SJSA1 (cell line): ENCODE data around the gene TMEM250. TPM values are rescaled to one million over a fixed set of nuclear protein-coding genes. Genes with fewer than 3 reads are reported as not detected.
"Not testable (repeated sequence)": the region's sequence is repeated elsewhere in the genome, so short reads cannot be mapped to it uniquely, and the experiment has no call there.

Experiments used
- DNase-seq, 2 experiments: peaks; one replicate each; pipeline ENCODE4 v3.0.0-alpha.2; 2015 to 2020; ENCODE audit warnings: low spot score in 2 of 2, low read depth in 1 of 2
- H3K27ac ChIP-seq: fragments of 250-450 bp; sonication (Bioruptor Pico); 2 replicates; pipeline ENCODE4 v1.5.1; 2020; ENCODE audit warnings: mild to moderate bottlenecking, moderate library complexity
- H3K27me3 ChIP-seq: fragments of 250-450 bp; sonication (Bioruptor Pico); replicated peaks from 2 replicates; pipeline ENCODE4 v1.5.1; 2020; ENCODE audit warnings: mild to moderate bottlenecking, moderate library complexity
- H3K36me3 ChIP-seq: fragments of 250-450 bp; sonication (Bioruptor Pico); 2 replicates; pipeline ENCODE4 v1.5.1; 2020; ENCODE audit warnings: mild to moderate bottlenecking
- H3K4me1 ChIP-seq: fragments of 250-450 bp; sonication (Bioruptor Pico); replicated peaks from 2 replicates; pipeline ENCODE4 v1.6.1; 2021; ENCODE audit warnings: mild to moderate bottlenecking
- H3K4me3 ChIP-seq: fragments of 250-450 bp; sonication (Bioruptor Pico); 2 replicates; pipeline ENCODE4 v1.5.1; 2020; ENCODE audit warnings: mild to moderate bottlenecking
- H3K9me3 ChIP-seq: fragments of 250-450 bp; sonication (Bioruptor Pico); replicated peaks from 2 replicates; pipeline ENCODE4 v1.5.1; 2020; ENCODE audit warnings: mild to moderate bottlenecking
- total RNA-seq: library from RNA; depleted of rRNA; stranded (reverse); fragments of >200 nt; shearing (Covaris generic); gene quantifications from 2 replicates; pipeline ENCODE4 v1.2.3, GENCODE V29; 2014

TMEM250 gene
- total RNA-seq, 1 experiment from 2014 or later: 27.8 TPM

GRCh38 chr9:136151848-136152542 is 33.3 kb upstream of the TMEM250 start:
- no peaks in the 10 kb centered on the region for H3K36me3 ChIP-seq
- no peak for DNase-seq
- no peak overlapping the region for H3K27ac ChIP-seq
- no peak overlapping the region for H3K4me3 ChIP-seq
- H3K9me3 ChIP-seq: no peaks in the 10 kb centered on the region
- peaks cover 35% of the 10 kb centered on the region for H3K27me3 ChIP-seq
- H3K4me1 ChIP-seq: no peaks in the 10 kb centered on the region

DNA sequence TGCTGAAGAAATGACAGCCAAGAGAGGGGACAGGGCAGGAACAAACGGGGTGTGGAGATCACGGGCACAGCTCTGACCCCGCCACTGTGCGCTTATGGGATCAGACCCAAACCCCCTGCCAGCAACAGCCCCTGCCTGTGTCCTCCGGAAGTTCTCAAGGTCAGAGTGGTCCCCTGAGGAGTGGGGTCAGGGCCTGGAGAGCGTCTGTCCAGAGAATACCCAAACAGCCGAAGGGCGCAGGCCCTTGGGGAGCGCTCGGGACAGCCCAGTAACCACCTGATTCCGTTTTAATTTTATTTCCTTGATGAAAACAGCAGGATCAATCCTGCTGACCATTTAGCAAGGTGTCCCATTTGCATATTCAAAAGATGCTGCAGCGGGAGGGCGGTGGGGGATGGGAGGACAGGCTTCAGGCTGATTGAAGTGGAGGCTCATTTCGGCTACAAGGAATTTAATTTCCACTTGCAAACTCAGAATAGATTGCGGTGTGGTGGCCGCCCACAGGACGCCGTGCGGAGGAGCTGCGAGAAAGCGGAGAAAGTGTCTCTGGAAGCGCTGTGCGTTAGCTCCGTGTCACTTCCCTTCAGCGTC is 32.6 kb upstream of the TMEM250 start:
- H3K4me3 ChIP-seq: no peak overlapping the region
- no peaks in the 10 kb centered on the region for H3K36me3 ChIP-seq
- no peaks in the 10 kb centered on the region for H3K4me1 ChIP-seq
- no peak for DNase-seq
- H3K27me3 ChIP-seq: peaks cover 34% of the 10 kb centered on the region
- no peaks in the 10 kb centered on the region for H3K9me3 ChIP-seq
- H3K27ac ChIP-seq: no peak overlapping the region

- not testable (repeated sequence) for DNase-seq, H3K9me3 ChIP-seq, H3K36me3 ChIP-seq, H3K4me3 ChIP-seq, H3K27ac ChIP-seq, H3K4me1 ChIP-seq
- peaks cover 31% of the 10 kb centered on the region for H3K27me3 ChIP-seq
These were observed 32.1 kb upstream of the TMEM250 start for GRCh38 chr9:136150664-136151213.

GRCh38 chr9:136149853-136150252 is 31.2 kb upstream of the TMEM250 start:
- no peaks in the 10 kb centered on the region for H3K9me3 ChIP-seq
- no peak for DNase-seq
- H3K27ac ChIP-seq: no peak overlapping the region
- H3K4me1 ChIP-seq: no peaks in the 10 kb centered on the region
- H3K4me3 ChIP-seq: no peak overlapping the region
- no peaks in the 10 kb centered on the region for H3K36me3 ChIP-seq
- peaks cover 28% of the 10 kb centered on the region for H3K27me3 ChIP-seq

GRCh38 chr9:136149337-136149736 is 30.7 kb upstream of the TMEM250 start:
- no peak for DNase-seq
- no peak overlapping the region for H3K4me3 ChIP-seq
- no peaks in the 10 kb centered on the region for H3K4me1 ChIP-seq
- H3K9me3 ChIP-seq: no peaks in the 10 kb centered on the region
- H3K36me3 ChIP-seq: no peaks in the 10 kb centered on the region
- H3K27me3 ChIP-seq: peaks cover 26% of the 10 kb centered on the region
- no peak overlapping the region for H3K27ac ChIP-seq

GRCh38 chr9:136148766-136149165 is 30.1 kb upstream of the TMEM250 start:
- H3K36me3 ChIP-seq: no peaks in the 10 kb centered on the region

DNA sequence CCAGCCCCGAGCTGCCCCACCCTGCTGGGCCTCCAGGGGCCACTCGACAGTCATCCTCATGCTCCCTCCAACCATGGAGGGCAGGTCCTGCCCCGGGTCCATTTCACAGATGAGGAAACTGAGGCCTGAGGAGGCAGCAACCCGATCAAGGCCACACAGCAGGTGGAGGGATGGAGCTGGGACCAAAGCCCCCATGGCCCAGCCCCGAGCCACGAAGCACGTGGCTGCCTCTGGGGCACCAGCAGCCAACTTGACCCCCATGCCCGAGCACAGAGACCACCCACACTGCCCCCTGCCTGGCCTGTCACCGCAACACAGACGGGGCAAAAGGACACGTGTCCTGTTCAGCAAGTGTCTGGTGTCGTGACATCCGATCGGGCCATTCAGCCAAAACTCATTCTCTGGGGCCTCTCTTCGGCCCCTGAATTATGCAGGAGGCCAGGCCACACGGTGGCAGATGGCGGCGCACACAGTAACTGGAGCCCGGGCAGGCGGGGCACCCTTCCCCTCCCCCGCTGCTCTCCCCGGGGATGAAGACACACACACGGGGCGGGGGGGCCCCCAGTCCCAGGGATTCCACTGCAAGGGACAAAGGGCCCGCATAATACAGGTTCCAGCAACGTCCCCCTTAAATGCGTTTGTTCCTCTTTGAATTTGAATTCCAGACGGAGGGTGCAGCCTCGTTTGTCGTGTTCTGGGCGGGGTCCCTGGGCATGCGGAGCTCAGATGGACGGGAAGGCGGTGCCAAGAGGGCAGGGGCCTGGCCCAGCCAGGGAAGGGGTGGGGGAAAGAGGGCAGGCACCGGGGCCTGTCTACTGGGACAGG is 29.4 kb upstream of the TMEM250 start:
- Histone ChIP-seq H3K27ac (no peak overlapping the region), H3K36me3 (no peaks in the 10 kb centered on the region), H3K4me1 (no peaks in the 10 kb centered on the region), H3K27me3 (peaks cover 31% of the 10 kb centered on the region), H3K9me3 (no peaks in the 10 kb centered on the region), H3K4me3 (no peak overlapping the region)
- no peak for DNase-seq

More at GRCh38 chr9:136148766-136149165, 30.1 kb upstream of the TMEM250 start:
- DNase-seq: no peak
- Histone ChIP-seq H3K4me1 (no peaks in the 10 kb centered on the region), H3K27ac (no peak overlapping the region), H3K27me3 (peaks cover 27% of the 10 kb centered on the region), H3K4me3 (no peak overlapping the region), H3K9me3 (no peaks in the 10 kb centered on the region)

DNA sequence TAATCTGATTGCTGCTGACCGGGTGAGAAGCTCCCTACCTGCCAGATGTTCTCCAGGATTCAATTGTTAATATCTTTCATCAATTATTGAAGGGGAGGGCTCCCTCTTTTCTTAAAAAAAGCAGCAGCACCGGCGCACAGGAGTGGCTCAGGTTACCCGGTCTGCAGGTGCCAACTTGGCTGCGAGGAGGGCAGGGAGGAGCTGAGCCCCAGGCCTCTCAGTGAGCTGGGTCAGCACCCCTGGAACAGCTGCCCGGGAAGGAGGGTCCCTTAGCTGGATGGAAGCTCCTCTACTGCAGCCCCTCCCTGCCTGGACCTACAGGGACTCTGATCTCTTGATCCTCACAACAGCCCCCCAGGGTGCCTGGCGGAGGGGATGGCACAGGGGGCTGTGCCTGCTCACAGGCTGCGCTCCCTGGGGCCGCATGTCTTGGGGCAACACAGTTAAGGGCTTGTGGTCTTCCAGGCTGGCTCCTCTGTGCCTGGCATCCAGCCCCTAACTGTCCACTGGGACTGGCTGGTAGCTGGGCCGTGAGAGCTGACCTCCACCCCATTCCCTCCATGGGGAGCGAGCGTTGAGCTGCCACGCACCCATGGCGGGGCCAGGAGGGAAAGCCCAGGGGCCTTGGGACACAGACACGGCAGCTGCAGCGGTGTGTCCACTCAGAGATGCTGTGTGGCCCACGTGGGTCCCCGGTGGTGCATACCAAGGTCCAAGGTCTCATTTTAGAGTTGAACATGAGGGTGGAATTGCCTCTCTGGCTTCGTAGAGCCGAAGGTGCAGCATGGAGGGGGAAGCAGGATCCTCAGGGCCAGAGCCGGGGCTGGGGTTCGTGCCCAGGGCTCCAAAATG is 28.6 kb upstream of the TMEM250 start:
- H3K36me3 ChIP-seq: no peaks in the 10 kb centered on the region
- H3K9me3 ChIP-seq: no peaks in the 10 kb centered on the region
- no peak overlapping the region for H3K27ac ChIP-seq
- peaks cover 31% of the 10 kb centered on the region for H3K27me3 ChIP-seq
- no peaks in the 10 kb centered on the region for H3K4me1 ChIP-seq
- H3K4me3 ChIP-seq: no peak overlapping the region
- DNase-seq: no peak

GRCh38 chr9:136146126-136147037 is 27.7 kb upstream of the TMEM250 start:
- H3K27ac ChIP-seq: no peak overlapping the region
- H3K27me3 ChIP-seq: peaks cover 31% of the 10 kb centered on the region
- DNase-seq: no peak
- H3K4me1 ChIP-seq: no peaks in the 10 kb centered on the region
- H3K4me3 ChIP-seq: no peak overlapping the region
- H3K9me3 ChIP-seq: no peaks in the 10 kb centered on the region
- no peaks in the 10 kb centered on the region for H3K36me3 ChIP-seq

GRCh38 chr9:136145580-136145979 is 26.9 kb upstream of the TMEM250 start:
- no peak overlapping the region for H3K4me3 ChIP-seq
- H3K27me3 ChIP-seq: peaks cover 33% of the 10 kb centered on the region
- no peaks in the 10 kb centered on the region for H3K9me3 ChIP-seq
- no peak overlapping the region for H3K27ac ChIP-seq
- no peak for DNase-seq
- no peaks in the 10 kb centered on the region for H3K36me3 ChIP-seq
- no peaks in the 10 kb centered on the region for H3K4me1 ChIP-seq

DNA sequence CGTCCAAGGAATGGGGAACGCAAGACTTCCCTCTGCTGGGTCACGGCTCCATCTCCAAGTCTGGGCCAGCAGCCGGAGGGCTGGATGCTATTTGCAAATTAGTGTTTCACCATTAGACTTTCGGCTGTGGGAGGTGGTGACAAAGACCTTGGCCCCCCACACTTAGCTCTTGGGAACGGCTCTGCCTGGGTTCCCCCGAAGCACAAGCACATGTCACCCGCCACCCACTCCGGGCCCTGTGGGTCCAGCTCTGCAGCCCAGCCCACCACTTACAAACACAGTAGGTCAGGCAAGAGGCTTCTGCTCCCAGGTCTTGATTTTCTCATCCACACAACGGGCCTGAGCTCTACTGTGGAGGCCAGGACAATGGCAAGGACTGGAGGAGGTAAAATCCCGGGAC is 25.8 kb upstream of the TMEM250 start:
- Histone ChIP-seq H3K9me3 (no peaks in the 10 kb centered on the region), H3K4me3 (no peak overlapping the region), H3K36me3 (no peaks in the 10 kb centered on the region), H3K27ac (no peak overlapping the region), H3K27me3 (peaks cover 35% of the 10 kb centered on the region), H3K4me1 (no peaks in the 10 kb centered on the region)
- no peak for DNase-seq

GRCh38 chr9:136143215-136144001 is 24.7 kb upstream of the TMEM250 start:
- Histone ChIP-seq H3K4me1 (no peaks in the 10 kb centered on the region), H3K27ac (no peak overlapping the region), H3K27me3 (peaks cover 34% of the 10 kb centered on the region), H3K9me3 (no peaks in the 10 kb centered on the region), H3K4me3 (no peak overlapping the region), H3K36me3 (no peaks in the 10 kb centered on the region)
- no peak for DNase-seq
